ENCODE results near the gene MZB1.

The MZB1 gene

DNA sequence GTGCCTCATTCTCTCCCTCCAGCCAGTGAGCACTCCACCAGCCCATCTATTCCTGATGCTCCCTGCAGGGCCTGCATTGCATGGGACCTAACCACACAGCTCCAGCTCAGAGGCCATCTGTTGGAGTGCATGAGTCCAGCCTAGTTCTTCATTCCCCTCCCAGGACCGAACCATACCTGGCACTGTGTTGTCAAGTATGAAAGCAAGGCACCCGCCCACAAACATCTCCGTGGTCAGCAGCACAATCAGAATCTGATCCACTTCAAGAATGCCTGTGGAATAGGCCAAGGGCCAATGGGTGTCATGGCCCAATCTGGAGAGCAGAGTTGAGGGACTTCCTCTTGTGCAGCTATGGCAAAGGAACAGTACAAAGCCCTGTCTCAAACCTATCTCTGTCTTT lies 12.5 kb downstream of the MZB1 start:
- TF ChIP-seq, protein P1, sequence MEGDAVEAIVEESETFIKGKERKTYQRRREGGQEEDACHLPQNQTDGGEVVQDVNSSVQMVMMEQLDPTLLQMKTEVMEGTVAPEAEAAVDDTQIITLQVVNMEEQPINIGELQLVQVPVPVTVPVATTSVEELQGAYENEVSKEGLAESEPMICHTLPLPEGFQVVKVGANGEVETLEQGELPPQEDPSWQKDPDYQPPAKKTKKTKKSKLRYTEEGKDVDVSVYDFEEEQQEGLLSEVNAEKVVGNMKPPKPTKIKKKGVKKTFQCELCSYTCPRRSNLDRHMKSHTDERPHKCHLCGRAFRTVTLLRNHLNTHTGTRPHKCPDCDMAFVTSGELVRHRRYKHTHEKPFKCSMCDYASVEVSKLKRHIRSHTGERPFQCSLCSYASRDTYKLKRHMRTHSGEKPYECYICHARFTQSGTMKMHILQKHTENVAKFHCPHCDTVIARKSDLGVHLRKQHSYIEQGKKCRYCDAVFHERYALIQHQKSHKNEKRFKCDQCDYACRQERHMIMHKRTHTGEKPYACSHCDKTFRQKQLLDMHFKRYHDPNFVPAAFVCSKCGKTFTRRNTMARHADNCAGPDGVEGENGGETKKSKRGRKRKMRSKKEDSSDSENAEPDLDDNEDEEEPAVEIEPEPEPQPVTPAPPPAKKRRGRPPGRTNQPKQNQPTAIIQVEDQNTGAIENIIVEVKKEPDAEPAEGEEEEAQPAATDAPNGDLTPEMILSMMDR (conservative IDR thresholded peaks at IDR 0.05): no peak
- no peak for TF ChIP-seq ZFX (IDR thresholded peaks at IDR 0.05)
- no peak overlapping the region for H3K27ac ChIP-seq

DNA sequence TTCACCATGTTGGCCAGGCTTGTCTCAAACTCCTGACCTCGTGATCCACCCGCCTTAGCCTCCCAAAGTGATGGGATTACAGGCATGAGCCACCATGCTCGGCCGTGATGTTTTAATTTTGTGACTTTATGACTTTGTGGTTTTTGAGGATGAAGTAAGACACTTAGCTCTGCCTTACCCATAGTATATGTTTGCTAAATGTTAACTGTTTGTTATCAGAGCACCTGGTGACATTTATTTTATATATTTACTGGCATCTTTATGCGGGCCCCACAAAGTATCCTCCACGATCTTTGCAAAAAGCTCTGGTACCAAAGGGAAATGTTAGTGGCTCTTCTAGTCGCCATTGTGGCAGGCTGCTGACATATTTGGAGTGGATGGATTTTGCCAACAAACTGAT lies 13.3 kb downstream of the MZB1 start:
- no peak overlapping the region for H3K27ac ChIP-seq
- TF ChIP-seq, protein P1 (conservative IDR thresholded peaks at IDR 0.05): no peak
- no peak for TF ChIP-seq ZFX (IDR thresholded peaks at IDR 0.05)

DNA sequence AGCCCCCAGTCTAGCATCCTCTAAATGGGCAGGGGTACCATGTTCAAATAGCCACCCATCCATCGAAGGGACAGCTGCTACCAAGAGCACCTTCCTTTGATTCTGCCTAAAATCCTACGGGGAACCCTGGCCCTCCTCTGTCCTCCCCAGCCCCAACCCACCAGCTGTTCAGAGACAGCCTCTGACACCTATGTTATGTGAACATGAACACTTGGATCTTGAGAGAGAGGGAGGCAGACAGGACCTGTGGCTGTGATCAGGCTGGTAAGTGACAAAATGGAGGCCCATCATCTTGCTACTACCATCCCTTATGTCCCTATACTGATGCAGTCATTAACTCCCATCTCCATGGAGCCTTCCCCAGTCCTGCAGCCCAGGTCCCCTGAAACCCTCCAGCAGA lies 14.8 kb downstream of the MZB1 start:
- TF ChIP-seq ZFX (IDR thresholded peaks at IDR 0.05): no peak
- TF ChIP-seq, protein P1 (conservative IDR thresholded peaks at IDR 0.05): no peak
- H3K27ac ChIP-seq: peak overlapping the region; percentile 84

DNA sequence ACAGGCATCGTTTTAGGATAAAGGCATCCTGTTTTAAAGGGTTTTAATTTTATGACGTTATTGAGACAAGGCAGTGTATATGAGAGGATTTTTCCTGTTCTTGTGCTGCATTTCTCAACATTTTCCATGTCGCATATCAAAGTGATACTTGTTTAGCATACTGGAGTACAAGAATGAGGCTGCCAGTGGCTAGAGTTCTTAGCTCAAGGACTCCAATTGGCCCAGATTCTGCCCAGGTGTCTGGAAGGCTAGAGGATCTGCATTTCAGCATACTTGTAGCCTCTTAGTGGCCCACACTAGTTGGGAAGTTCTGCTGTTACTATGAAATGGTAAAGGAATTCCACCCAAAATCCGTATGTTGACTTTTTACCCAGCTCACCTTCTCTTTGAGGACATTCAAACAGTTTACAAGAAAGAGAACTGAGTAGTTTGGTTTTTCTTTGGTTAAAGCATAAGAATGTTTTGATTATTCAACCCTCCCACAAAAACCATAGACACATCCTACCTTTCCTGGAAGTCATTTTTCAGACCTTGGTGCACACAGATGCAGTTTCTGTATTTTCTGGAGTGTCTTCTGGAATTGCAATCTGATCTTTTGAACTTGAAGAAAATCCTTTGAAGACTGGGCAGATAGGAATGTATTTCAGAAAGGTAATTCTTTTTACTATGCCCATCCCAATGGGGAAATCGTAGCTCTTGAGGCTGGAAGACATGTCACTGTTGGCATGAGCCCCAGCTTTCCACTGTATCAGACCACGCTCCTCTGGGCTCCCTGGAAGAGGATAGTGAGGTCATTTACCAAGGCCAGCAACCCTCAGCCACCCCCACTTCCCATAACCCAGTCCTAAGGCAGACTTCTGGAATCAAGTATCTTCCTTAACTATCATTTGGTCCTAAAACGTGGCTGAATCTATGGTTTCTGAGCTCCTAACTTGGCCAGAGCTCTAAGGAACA lies 18.0 kb downstream of the MZB1 start:
- TF ChIP-seq ZFX (IDR thresholded peaks at IDR 0.05): no peak
- TF ChIP-seq, protein P1 (conservative IDR thresholded peaks at IDR 0.05): no peak
- no peak overlapping the region for H3K27ac ChIP-seq

DNA sequence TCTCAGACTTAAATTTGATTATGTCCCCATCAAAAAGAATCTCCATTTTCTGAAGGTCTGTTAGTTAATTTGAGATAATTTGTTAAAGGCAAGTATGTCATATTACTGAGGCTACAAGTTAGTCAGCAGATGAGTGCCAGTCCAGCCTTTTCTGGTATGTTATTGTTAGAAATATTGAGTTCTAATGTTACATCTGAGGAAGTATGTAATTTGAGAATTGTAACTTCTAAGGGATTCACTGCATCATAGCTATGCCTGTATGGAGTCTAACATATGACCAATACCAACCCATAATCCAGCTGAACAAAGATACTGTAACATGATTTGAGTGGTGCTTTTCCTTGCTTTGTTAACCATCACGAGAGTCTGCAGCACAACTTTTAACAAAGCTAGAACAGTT lies 20.5 kb downstream of the MZB1 start:
- TF ChIP-seq, protein P1 (conservative IDR thresholded peaks at IDR 0.05): no peak
- no peak for TF ChIP-seq ZFX (IDR thresholded peaks at IDR 0.05)
- no peak overlapping the region for H3K27ac ChIP-seq

DNA sequence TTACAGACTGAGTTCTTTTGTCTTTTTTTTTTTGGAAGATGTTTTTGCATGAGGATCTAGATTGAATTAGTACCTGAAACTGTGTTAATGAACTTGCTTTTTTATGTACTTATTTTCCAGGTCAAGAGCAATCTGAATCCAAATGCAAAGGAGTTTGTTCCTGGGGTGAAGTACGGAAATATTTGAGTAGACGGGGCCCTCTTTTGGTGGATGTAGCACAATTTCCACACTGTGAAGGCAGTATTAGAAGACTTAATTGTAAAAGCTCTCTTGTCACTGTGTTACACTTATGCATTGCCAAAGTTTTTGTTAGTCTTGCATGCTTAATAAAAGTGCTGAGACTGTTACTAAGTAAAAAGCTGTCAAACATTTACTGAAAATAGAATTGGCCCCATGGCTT lies 21.1 kb downstream of the MZB1 start:
- H3K27ac ChIP-seq: no peak overlapping the region
- TF ChIP-seq, protein P1 (conservative IDR thresholded peaks at IDR 0.05): no peak

DNA sequence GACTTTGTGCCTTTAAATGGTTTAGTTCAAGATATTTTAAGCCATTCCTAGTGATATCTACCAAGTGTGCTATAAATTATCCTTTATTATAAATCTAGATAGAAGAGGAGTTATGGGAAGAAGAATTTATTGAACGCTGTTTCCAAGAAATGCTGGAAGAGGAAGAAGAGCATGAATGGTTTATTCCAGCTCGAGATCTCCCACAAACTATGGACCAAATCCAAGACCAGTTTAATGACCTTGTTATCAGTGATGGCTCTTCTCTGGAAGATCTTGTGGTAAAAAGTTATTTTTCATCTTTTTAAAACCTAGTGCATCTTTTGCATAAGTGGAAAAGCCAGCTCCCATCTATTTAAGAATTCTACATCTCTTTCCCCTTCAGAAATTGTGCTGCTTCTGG lies 25.2 kb downstream of the MZB1 start:
- no peak overlapping the region for H3K27ac ChIP-seq
- TF ChIP-seq ZFX (IDR thresholded peaks at IDR 0.05): no peak
- TF ChIP-seq, protein P1 (conservative IDR thresholded peaks at IDR 0.05): no peak

All from C4-2B (cell line).